Esophagus muscularis mucosa (tissue), 4 donors: ENCODE data around the gene PTPN14. TPM values are rescaled to one million over a fixed set of nuclear protein-coding genes. Genes with fewer than 3 reads are reported as not detected.

ENCODE experiments used
- DNase-seq: peaks from one replicate; pipeline ENCODE4 v3.0.0-alpha.2; 2017; ENCODE audit errors: extremely low spot score
- H3K27ac ChIP-seq, 4 donors: fragments of 200-600 bp; sonication (generic); replicated peaks in 1 of 4; 1 replicate in 3 of 4; 2 replicates in 1 of 4; pipeline ENCODE4 v1.5.1; 2016 to 2019; ENCODE audit warnings: mild to moderate bottlenecking in 1 of 4
- H3K27me3 ChIP-seq, 4 donors: fragments of 200-600 bp; sonication (generic); one replicate each; pipeline versions ENCODE4 v1.5.1 to v1.6.0; 2016 to 2019
- H3K36me3 ChIP-seq, 4 donors: fragments of 200-600 bp; sonication (generic); one replicate each; pipeline ENCODE4 v1.5.1; 2016 to 2019
- H3K4me1 ChIP-seq, 4 donors: fragments of 200-600 bp; sonication (generic); one replicate each; pipeline ENCODE4 v1.5.1; 2016 to 2019
- H3K4me3 ChIP-seq, 4 donors: fragments of 200-600 bp; sonication (generic); 1 replicate in 2 of 4; 2 replicates in 2 of 4; pipeline ENCODE4 v1.5.1; 2016 to 2019; ENCODE audit warnings: mild to moderate bottlenecking in 4 of 4, moderate library complexity in 1 of 4
- H3K9me3 ChIP-seq, 4 donors: fragments of 200-600 bp; sonication (generic); 1 replicate in 3 of 4; 2 replicates in 1 of 4; pipeline ENCODE4 v1.5.1; 2016 to 2019
- CTCF ChIP-seq, 3 experiments: fragments of 200-600 bp in 2 of 3; fragments of 450-650 bp in 1 of 3; sonication (generic) in 2 of 3; IDR thresholded peaks; one replicate each; pipeline ENCODE4 v1.5.1; 2017 to 2019; ENCODE audit warnings: antibody characterized with exemption in 3 of 3, mild to moderate bottlenecking in 2 of 3, moderate library complexity in 1 of 3
- EP300 ChIP-seq: sonication (generic); formaldehyde crosslinking; IDR thresholded peaks from one replicate; pipeline ENCODE4 v1.6.1; 2017; ENCODE audit warnings: antibody characterized with exemption
- POLR2A ChIP-seq: fragments of 450-650 bp; IDR thresholded peaks from one replicate; pipeline ENCODE4 v1.6.1; 2017; ENCODE audit warnings: antibody characterized with exemption, moderate library complexity, mild to moderate bottlenecking, low read depth
- POLR2AphosphoS5 ChIP-seq, 2 donors: sonication (generic); formaldehyde crosslinking; IDR thresholded peaks; one replicate each; pipeline ENCODE4 v1.6.1; 2017; ENCODE audit warnings: antibody characterized with exemption in 2 of 2
- WGBS: methylation state at CpG from one replicate; pipeline ENCODE4 v1.1.5; 2018; 5-methylcytosine and 5-hydroxymethylcytosine counted together
- intact Hi-C: fragments of 100-400 bp; cut with DNase I; formaldehyde crosslinking; loops from one replicate; pipeline ENCODE4 v1.15.1; 2023
- total RNA-seq, 4 donors: library from RNA; depleted of rRNA; stranded (reverse); fragments of >200 nt; gene quantifications; one replicate each; pipeline versions ENCODE4 v1.1.0 to v1.2.1, GENCODE V29; 2016

The PTPN14 gene
- total RNA-seq, 4 donors from 2014 or later = 48.5 to 108 (median 69.1) TPM

GRCh38 chr1:214473387-214473786, 78.0 kb downstream of the PTPN14 start:
- intact Hi-C loops = no loop called here
- no peaks in the 10 kb centered on the region for H3K27me3 ChIP-seq
- DNase-seq = no peak
- H3K4me3 ChIP-seq = no peak overlapping the region
- H3K9me3 ChIP-seq = no peaks in the 10 kb centered on the region
- no peak overlapping the region for H3K27ac ChIP-seq
- H3K4me1 ChIP-seq = peaks cover 18 to 64% (median 56%) of the 10 kb centered on the region in 4 donors
- TF ChIP-seq EP300 (no peak), POLR2AphosphoS5 (IDR thresholded peaks at IDR 0.05) (no peak), CTCF (IDR thresholded peaks at IDR 0.05) (no peak), POLR2A (no peak)
- H3K36me3 ChIP-seq = no peaks in the 10 kb centered on the region
- WGBS = 97% methylated on average over 1 of the region's 1 CpG

- Histone ChIP-seq H3K9me3 (no peaks in the 10 kb centered on the region), H3K36me3 (no peaks in the 10 kb centered on the region), H3K4me1 (peaks cover 14 to 54% (median 47%) of the 10 kb centered on the region in 4 donors), H3K27me3 (no peaks in the 10 kb centered on the region), H3K4me3 (no peak overlapping the region), H3K27ac (no peak overlapping the region)
- no peak for DNase-seq
- no peak for TF ChIP-seq EP300
- TF ChIP-seq CTCF (IDR thresholded peaks at IDR 0.05) = no peak
- no peak for TF ChIP-seq POLR2AphosphoS5 (IDR thresholded peaks at IDR 0.05)
- TF ChIP-seq POLR2A = no peak
- intact Hi-C loops = no loop called here
Observed at GRCh38 chr1:214472364-214472763, 79.0 kb downstream of the PTPN14 start.

GRCh38 chr1:214471458-214471857, 79.9 kb downstream of the PTPN14 start:
- intact Hi-C loops = no loop called here
- peaks cover 5 to 54% (median 47%) of the 10 kb centered on the region in 4 donors for H3K4me1 ChIP-seq
- H3K27ac ChIP-seq = no peak overlapping the region
- H3K4me3 ChIP-seq = no peak overlapping the region
- no peaks in the 10 kb centered on the region for H3K27me3 ChIP-seq
- no peak for DNase-seq
- no peaks in the 10 kb centered on the region for H3K36me3 ChIP-seq
- WGBS = 79% methylated on average over 2 of the region's 2 CpGs
- no peaks in the 10 kb centered on the region for H3K9me3 ChIP-seq
- TF ChIP-seq POLR2A (no peak), POLR2AphosphoS5 (IDR thresholded peaks at IDR 0.05) (no peak), EP300 (no peak), CTCF (IDR thresholded peaks at IDR 0.05) (no peak)

GRCh38 chr1:214470132-214470531, 81.3 kb downstream of the PTPN14 start:
- intact Hi-C loops = no loop called here
- WGBS = 94% methylated on average over 3 of the region's 3 CpGs
- Histone ChIP-seq H3K4me3 (no peak overlapping the region), H3K27ac (no peak overlapping the region), H3K4me1 (peaks cover 0 to 44% (median 38%) of the 10 kb centered on the region in 4 donors), H3K9me3 (no peaks in the 10 kb centered on the region), H3K36me3 (no peaks in the 10 kb centered on the region), H3K27me3 (no peaks in the 10 kb centered on the region)
- no peak for DNase-seq
- TF ChIP-seq CTCF (IDR thresholded peaks at IDR 0.05) = no peak
- TF ChIP-seq POLR2A = no peak
- no peak for TF ChIP-seq EP300
- no peak for TF ChIP-seq POLR2AphosphoS5 (IDR thresholded peaks at IDR 0.05)

GRCh38 chr1:214469290-214469689, 82.1 kb downstream of the PTPN14 start:
- intact Hi-C loops = no loop called here
- Histone ChIP-seq H3K9me3 (no peaks in the 10 kb centered on the region), H3K36me3 (peaks cover 0 to 3% (median 0%) of the 10 kb centered on the region in 4 donors), H3K4me1 (peaks cover 0 to 42% (median 36%) of the 10 kb centered on the region in 4 donors), H3K27me3 (no peaks in the 10 kb centered on the region), H3K27ac (no peak overlapping the region), H3K4me3 (no peak overlapping the region)
- no peak for DNase-seq
- 100% methylated on average over 1 of the region's 1 CpG for WGBS
- TF ChIP-seq POLR2AphosphoS5 (IDR thresholded peaks at IDR 0.05) = no peak
- TF ChIP-seq EP300 = no peak
